K562 (cell line): ENCODE data around the gene RRAGB. TPM values are rescaled to one million over a fixed set of nuclear protein-coding genes. Genes with fewer than 3 reads are reported as not detected.

Experiments
- ATAC-seq: fragments of 200-7000 bp; cut with Tn5 transposase; 3 replicates; pipeline ENCODE4 v1.9.1; 2020; ENCODE audit warnings: moderate library complexity
- BruUV-seq: library from RNA; stranded (reverse); fragments of 400-500 nt; replicated peaks from 2 replicates; lab custom pipeline; 2021; lab: Mats Ljungman, UMichigan
- CTCF ChIA-PET: fragments of 300-600 bp; formaldehyde crosslinking; extraction: SDS; loops from one replicate; lab custom pipeline; 2021; ENCODE audit warnings: low intra/inter-chr PET ratio; lab: Yijun Ruan, JAX
- POLR2A ChIA-PET: fragments of 300-600, 350-650 bp; sonication (Branson Sonifier 250); formaldehyde crosslinking; extraction: SDS; loops from one replicate; lab custom pipeline; 2021; ENCODE audit warnings: antibody characterized with exemption, inconsistent platforms; lab: Yijun Ruan, JAX
- DNase-seq, 4 experiments: peaks; one replicate each; pipeline versions ENCODE4 v3.0.0 to v3.0.0-alpha.2; 2011 to 2018; ENCODE audit warnings: low spot score in 3 of 4, mixed read lengths in 3 of 4; ENCODE audit errors: extremely low read depth in 1 of 4
- FAIRE-seq: peaks from 2 replicates; lab custom pipeline; 2011; peaks lifted over from hg19 to GRCh38; lab: Jason Lieb, UNC
- H2AFZ ChIP-seq: 2 replicates; pipeline ENCODE4 v1.6.0; 2011; ENCODE audit warnings: low read depth, low read length, control low read depth, inconsistent platforms
- H3K27ac ChIP-seq: fragments of 200-600 bp; 3 replicates; pipeline ENCODE4 v1.8.0; 2011; ENCODE audit warnings: low read depth, mild to moderate bottlenecking, control low read depth, inconsistent platforms, low read length, moderate library complexity, mixed read lengths; ENCODE audit errors: extremely low read depth
- H3K27me3 ChIP-seq, 2 experiments: fragments of 300-600 bp in 1 of 2; 2 replicates in 1 of 2; 3 replicates in 1 of 2; pipeline versions ENCODE4 v1.6.0 to v1.8.0; 2011; ENCODE audit warnings: inconsistent platforms in 2 of 2, low read length in 2 of 2, mild to moderate bottlenecking in 1 of 2, mixed read lengths in 1 of 2, moderate library complexity in 1 of 2; ENCODE audit not compliant: control insufficient read depth in 2 of 2, insufficient read depth in 2 of 2
- H3K36me3 ChIP-seq: fragments of 300-600 bp; 3 replicates; pipeline ENCODE4 v1.8.0; 2011; ENCODE audit warnings: mild to moderate bottlenecking, low read length, inconsistent platforms; ENCODE audit not compliant: control insufficient read depth, insufficient read depth
- H3K4me1 ChIP-seq, 2 experiments: fragments of 200-600 bp in 1 of 2; replicated peaks in 1 of 2; 2 replicates in 1 of 2; 3 replicates in 1 of 2; pipeline versions ENCODE4 v1.5.1 to v1.8.0; 2011; ENCODE audit warnings: inconsistent platforms in 2 of 2, low read length in 2 of 2, mild to moderate bottlenecking in 1 of 2, mixed read lengths in 1 of 2, moderate library complexity in 1 of 2; ENCODE audit not compliant: control insufficient read depth in 2 of 2, insufficient read depth in 2 of 2
- H3K4me2 ChIP-seq: 2 replicates; pipeline ENCODE4 v1.6.1; 2011; ENCODE audit warnings: low read length, control low read depth, inconsistent platforms, mixed read lengths; ENCODE audit not compliant: insufficient read depth
- H3K4me3 ChIP-seq: fragments of 200-600 bp; sonication (generic), shearing (Covaris generic); 2 replicates; pipeline ENCODE4 v1.5.1; 2016; ENCODE audit warnings: control low read depth, inconsistent platforms
- H3K79me2 ChIP-seq: fragments of 200-600 bp; 3 replicates; pipeline ENCODE4 v1.8.0; 2011; ENCODE audit warnings: low read length, inconsistent platforms; ENCODE audit not compliant: control insufficient read depth, insufficient read depth
- H3K9ac ChIP-seq, 2 experiments: 2 replicates each; pipeline versions ENCODE4 v1.6.0 to v1.6.1; 2011; ENCODE audit warnings: low read depth in 2 of 2, low read length in 2 of 2, control low read depth in 1 of 2, inconsistent platforms in 1 of 2, mild to moderate bottlenecking in 1 of 2, mixed read lengths in 1 of 2; ENCODE audit not compliant: insufficient read depth in 1 of 2
- H3K9me1 ChIP-seq: one replicate; pipeline ENCODE4 v1.6.0; 2011; ENCODE audit warnings: inconsistent platforms, mild to moderate bottlenecking, low read length, moderate library complexity; ENCODE audit not compliant: control insufficient read depth, insufficient read depth
- H3K9me3 ChIP-seq: replicated peaks from 2 replicates; pipeline ENCODE4 v1.5.1; 2011; ENCODE audit warnings: low read depth, low read length, inconsistent platforms; ENCODE audit not compliant: control insufficient read depth, insufficient read depth
- H4K20me1 ChIP-seq: replicated peaks from 2 replicates; pipeline ENCODE4 v1.6.1; 2011; ENCODE audit warnings: low read length, inconsistent platforms, mixed read lengths; ENCODE audit not compliant: control insufficient read depth, insufficient read depth
- DMBX1 ChIP-seq: fragments of 250-450 bp; sonication (Bioruptor Pico); IDR thresholded peaks from 2 replicates; pipeline ENCODE4 v1.8.0; 2022; ENCODE audit warnings: inconsistent platforms, mild to moderate bottlenecking, moderate library complexity, borderline replicate concordance
- E4F1 ChIP-seq: fragments of 250-450 bp; sonication (Bioruptor Pico); IDR thresholded peaks from 2 replicates; pipeline ENCODE4 v1.5.0; 2021; ENCODE audit warnings: mild to moderate bottlenecking, borderline replicate concordance
- EGR1 ChIP-seq: fragments of 450-650 bp; conservative IDR thresholded peaks from 2 replicates; pipeline ENCODE4 v1.6.1; 2017; ENCODE audit warnings: mild to moderate bottlenecking
- KLF6 ChIP-seq: fragments of 250-450 bp; sonication (Bioruptor Pico); IDR thresholded peaks from 2 replicates; pipeline ENCODE4 v1.4.0; 2020; ENCODE audit warnings: mild to moderate bottlenecking, moderate library complexity, borderline replicate concordance
- L3MBTL2 ChIP-seq: fragments of 450-650 bp; IDR thresholded peaks from 2 replicates; pipeline ENCODE4 v1.6.1; 2016; ENCODE audit warnings: mild to moderate bottlenecking, moderate library complexity
- MAFG ChIP-seq: fragments of 450-650 bp; conservative IDR thresholded peaks from 2 replicates; pipeline ENCODE4 v1.6.1; 2016; ENCODE audit warnings: missing genetic modification characterization, missing compliant biosample characterization
- PBX2 ChIP-seq, 2 experiments: IDR thresholded peaks in 1 of 2; conservative IDR thresholded peaks in 1 of 2; 2 replicates each; pipeline ENCODE4 v1.6.1; 2016; ENCODE audit warnings: low read depth in 2 of 2, mild to moderate bottlenecking in 1 of 2, missing compliant biosample characterization in 1 of 2, missing genetic modification characterization in 1 of 2, moderate library complexity in 1 of 2
- RFX5 ChIP-seq: IDR thresholded peaks from 2 replicates; pipeline ENCODE4 v1.6.1; 2011; ENCODE audit warnings: low read depth, mild to moderate bottlenecking, improper control_type of control experiment, low read length
- ZNF75A ChIP-seq: fragments of 450-650 bp; formaldehyde crosslinking; IDR thresholded peaks from 2 replicates; pipeline ENCODE4 v1.4.0; 2020; ENCODE audit warnings: mild to moderate bottlenecking
- WGBS: fragments of 100-300 bp; shearing (Covaris generic); methylation state at CpG from one replicate; pipeline ENCODE4 v1.1.6; 2016; ENCODE audit warnings: low coverage, mixed read lengths; ENCODE audit not compliant: insufficient coverage; ENCODE audit errors: missing lambda C conversion rate; 5-methylcytosine and 5-hydroxymethylcytosine counted together
- in situ Hi-C: fragments of 300-500 bp; cut with MboI; formaldehyde crosslinking; loops from 4 replicates; pipeline ENCODE4 v1.15.0; 2018; ENCODE audit warnings: inconsistent platforms, mixed read lengths
- intact Hi-C: fragments of 100-400 bp; cut with micrococcal nuclease; formaldehyde crosslinking; loops from 2 replicates; pipeline ENCODE4 v1.14.2; 2022
- polyA plus RNA-seq, 8 experiments: library from polyadenylated mRNA; depleted of rRNA in 4 of 8; stranded (reverse) in 5 of 8; unstranded in 3 of 8; fragments of >200 nt; fragmentation: Nextera tagmentation in 2 of 8; fragmentation: Illumina TruSeq in 1 of 8; extraction: Ambion mirVana in 2 of 8; extraction: Trizol in 1 of 8; gene quantifications; 2 replicates each; pipeline versions ENCODE4 v1.2.1 to v1.2.3, GENCODE V29; 2011 to 2014; ENCODE audit warnings: inconsistent platforms in 1 of 8, missing spikeins in 1 of 8
- total RNA-seq, 7 experiments: library from RNA; depleted of rRNA in 6 of 7; stranded (reverse); fragments of >200 nt in 6 of 7; fragmentation: Illumina TruSeq in 2 of 7; extraction: Trizol in 2 of 7; gene quantifications; 2 replicates each; pipeline versions ENCODE4 v1.2.1 to v1.2.3, GENCODE V29; 2011 to 2021; ENCODE audit warnings: low replicate concordance in 1 of 7
- TF ChIP-seq, protein P1 (sequence below): IDR thresholded peaks from 2 replicates; pipeline ENCODE4 v1.6.1; 2014; ENCODE audit warnings: antibody characterized with exemption

The RRAGB gene
- total and polyA plus RNA-seq, 9 of the 15 experiments (the other 6 are each of a cell fraction or from before 2014, with no cell fraction given), result 5.6 to 15.6 (median 9.1) TPM

DNA sequence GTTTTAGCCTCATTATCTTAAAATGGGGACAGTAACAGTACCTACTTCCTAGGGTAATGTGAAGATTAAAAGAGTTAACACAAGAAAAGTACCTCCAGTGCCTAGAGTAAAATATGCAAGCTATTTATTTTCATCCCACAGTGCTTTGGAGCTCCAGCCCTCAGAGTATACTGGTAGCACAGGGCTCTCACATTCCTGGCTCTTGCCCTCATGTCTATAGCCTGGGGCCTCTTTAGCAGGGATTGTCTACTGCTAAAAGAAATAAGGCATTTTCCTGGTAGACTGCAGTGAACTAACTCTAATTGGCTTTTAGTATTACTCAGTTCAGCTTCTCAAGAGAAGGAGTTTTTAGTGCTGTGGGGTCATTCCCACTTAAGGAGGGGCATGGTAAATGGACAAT, 60.8 kb downstream of the RRAGB start (continued):
- TF ChIP-seq PBX2 (CRISPR knock-in tag; IDR thresholded peaks at IDR 0.05; ENCODE audit: low read depth) (no peak), PBX2 (tag; conservative IDR thresholded peaks at IDR 0.05; ENCODE audit: low read depth) (no peak), DMBX1 (CRISPR knock-in tag) (no peak), RFX5 (no peak), E4F1 (no peak)
- TF ChIP-seq, all 486 proteins: peak for 0

DNA sequence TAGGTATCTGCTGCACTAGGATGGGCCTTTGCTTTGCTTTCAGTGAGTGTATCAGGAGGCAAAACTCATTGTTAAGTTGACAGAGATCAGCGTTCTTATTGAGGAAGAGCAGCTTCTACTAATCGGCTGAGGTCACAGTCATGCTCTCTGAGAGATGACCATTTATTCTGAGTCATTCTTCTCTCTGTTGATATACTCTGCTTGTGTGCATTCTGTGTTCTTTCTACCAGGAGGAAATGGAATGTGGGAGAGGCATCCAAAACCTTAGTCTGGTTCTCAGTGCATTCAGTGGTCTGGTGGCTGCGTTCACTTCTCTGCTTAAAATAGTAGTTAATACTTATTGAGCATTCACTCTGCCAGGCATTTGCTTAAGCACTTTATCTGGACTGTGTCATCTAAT, 66.2 kb downstream of the RRAGB start:
- ATAC-seq (no peak), FAIRE-seq (no peak), DNase-seq (no peak)
- intact Hi-C loops, result no loop called here
- TF ChIP-seq, protein P1, sequence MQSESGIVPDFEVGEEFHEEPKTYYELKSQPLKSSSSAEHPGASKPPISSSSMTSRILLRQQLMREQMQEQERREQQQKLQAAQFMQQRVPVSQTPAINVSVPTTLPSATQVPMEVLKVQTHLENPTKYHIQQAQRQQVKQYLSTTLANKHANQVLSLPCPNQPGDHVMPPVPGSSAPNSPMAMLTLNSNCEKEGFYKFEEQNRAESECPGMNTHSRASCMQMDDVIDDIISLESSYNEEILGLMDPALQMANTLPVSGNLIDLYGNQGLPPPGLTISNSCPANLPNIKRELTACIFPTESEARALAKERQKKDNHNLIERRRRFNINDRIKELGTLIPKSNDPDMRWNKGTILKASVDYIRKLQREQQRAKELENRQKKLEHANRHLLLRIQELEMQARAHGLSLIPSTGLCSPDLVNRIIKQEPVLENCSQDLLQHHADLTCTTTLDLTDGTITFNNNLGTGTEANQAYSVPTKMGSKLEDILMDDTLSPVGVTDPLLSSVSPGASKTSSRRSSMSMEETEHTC, result no peak
- TF ChIP-seq KLF6 (CRISPR knock-in tag), result no peak
- TF ChIP-seq EGR1, result no peak
- no peak for TF ChIP-seq L3MBTL2
- no peak for TF ChIP-seq MAFG
- no peak for TF ChIP-seq ZNF75A (CRISPR knock-in tag)
- no TSS peak for BruUV-seq
- H3K9me1 ChIP-seq, result no peaks in the 10 kb centered on the region
- no peak overlapping the region for H2AFZ ChIP-seq
- no peaks in the 10 kb centered on the region for H3K4me1 ChIP-seq
- no peaks in the 10 kb centered on the region for H4K20me1 ChIP-seq
- no peaks in the 10 kb centered on the region for H3K79me2 ChIP-seq
- CTCF ChIA-PET, result no interaction called here
- no peak overlapping the region for H3K4me3 ChIP-seq
- H3K4me2 ChIP-seq, result no peak overlapping the region
- H3K36me3 ChIP-seq, result no peaks in the 10 kb centered on the region
- H3K27me3 ChIP-seq, result no peaks in the 10 kb centered on the region
- POLR2A ChIA-PET, result no interaction called here
- H3K27ac ChIP-seq, result no peak overlapping the region
- no peak overlapping the region for H3K9ac ChIP-seq
- no peaks in the 10 kb centered on the region for H3K9me3 ChIP-seq
- 9% methylated on average over 3 of the region's 3 CpGs for WGBS
- in situ Hi-C loops, result no loop called here
